NCI-H2107 treated with DMSO at 0.1 percent for 48 hours (cell line): ENCODE data around the gene PHKA2.
"Not testable (repeated sequence)": the region's sequence is repeated elsewhere in the genome, so short reads cannot be mapped to it uniquely, and the experiment has no call there.

Source experiments
- DNase-seq: peaks from one replicate; lab custom pipeline; 2025; ENCODE audit not compliant: unreplicated experiment; lab: John Stamatoyannopoulos, UW

The PHKA2 gene

GRCh38 chrX:18983666-18984380 lies at the start of gene PHKA2:
TSS of gene PHKA2 (minus strand) at chrX:18984114. CDS start at chrX:18983932, 182 bp downstream.
- DNase-seq, result no peak

DNA sequence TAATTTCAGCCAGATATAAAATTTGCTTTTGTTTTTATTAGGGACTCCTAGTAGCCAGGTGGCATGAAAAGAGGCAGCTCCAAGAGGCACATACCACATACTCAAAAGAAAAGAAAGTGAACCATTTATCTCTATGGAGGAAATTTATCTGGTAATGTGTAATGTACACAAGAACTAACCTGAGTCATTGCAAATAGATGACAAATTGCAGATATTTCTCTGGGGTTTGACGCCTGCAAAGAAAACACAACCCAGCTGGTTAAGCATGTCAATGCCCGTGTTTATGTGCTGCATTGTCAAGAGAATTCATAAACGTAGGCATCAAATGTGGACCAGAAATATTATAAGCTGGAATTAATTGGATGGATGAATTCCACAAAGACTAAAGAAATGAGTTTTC lies 46.9 kb upstream of the PHKA2 start:
- no peak for DNase-seq

DNA sequence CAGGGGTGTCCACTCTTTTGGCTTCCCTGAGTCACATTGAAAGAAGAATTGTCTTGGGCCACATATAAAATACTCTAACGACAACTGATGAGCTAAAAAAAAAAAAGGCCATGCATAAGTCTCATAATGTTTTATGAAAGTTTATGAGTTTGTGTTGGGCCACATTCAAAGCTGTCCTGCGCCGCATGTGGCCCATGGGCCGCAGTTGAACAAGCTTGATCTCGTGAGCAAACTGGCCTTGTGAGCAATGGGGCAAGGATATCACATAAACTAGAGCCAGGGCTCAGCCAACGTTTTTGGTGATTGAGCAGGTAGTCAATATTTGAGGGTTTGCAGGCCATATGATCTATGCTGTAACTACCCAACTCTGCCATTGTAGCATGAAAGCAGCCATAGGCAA lies 44.6 kb upstream of the PHKA2 start:
- DNase-seq, result no peak

DNA sequence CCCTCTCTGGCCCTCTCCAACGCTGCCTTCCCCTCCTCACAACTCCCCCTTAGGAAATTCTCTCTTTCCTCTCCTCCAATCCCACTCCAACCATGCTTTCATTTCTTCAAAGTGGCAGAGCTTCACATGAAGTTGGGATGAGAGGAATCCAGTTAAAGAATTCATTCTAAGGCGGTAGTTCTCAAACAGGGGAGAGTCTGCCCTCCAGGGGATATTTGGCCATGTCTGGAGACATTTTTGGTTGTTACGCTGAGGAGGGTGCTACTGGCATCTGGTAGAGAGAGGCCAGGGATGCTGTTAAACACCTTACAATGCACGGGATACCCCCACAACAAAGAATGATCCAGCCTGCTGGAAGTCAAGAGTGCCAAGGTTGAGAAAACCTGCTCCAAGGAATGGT lies 40.5 kb upstream of the PHKA2 start:
- DNase-seq, result no peak

- DNase-seq, result no peak
Measured at GRCh38 chrX:19019996-19020395, 36.1 kb upstream of the PHKA2 start.

DNA sequence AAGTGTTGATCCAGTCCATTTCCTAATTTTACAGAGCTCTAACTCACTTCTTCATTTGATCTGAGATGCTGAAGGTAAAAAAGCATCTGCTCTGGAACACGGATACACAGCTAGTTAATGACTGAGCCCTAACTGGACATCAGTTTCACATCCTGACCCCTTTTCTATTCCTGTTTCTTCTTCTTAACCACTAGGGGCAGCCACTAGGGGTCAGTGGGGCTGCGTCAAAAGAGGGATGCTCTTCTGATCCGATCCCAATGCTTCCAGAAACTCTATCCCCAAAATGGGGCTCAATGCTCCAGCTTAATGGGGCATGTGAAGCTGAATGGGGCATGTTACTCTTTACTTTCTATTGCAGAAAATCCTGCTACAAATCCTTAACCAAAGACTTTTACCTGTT lies 33.4 kb upstream of the PHKA2 start:
- DNase-seq, result peak; percentile 1

DNA sequence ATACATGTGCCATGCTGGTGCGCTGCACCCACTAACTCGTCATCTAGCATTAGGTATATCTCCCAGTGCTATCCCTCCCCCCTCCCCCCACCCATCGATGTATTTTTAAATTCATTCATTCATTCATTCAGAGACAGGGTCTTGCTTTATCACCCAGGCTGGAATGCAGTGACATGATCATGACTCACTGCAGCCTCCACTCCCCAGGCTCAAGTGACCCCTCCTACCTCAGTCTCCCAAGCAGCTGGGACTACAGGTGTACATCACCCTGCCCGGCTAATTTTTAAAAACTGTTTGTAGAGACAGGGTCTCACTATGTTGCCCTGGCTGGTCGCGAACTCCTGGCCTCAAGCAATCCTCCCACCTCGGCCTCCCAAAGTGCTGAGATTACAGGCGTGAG lies 32.7 kb upstream of the PHKA2 start:
- not testable (repeated sequence) for DNase-seq

- DNase-seq, result no peak
Measured at GRCh38 chrX:19007868-19008267, 24.0 kb upstream of the PHKA2 start.

DNA sequence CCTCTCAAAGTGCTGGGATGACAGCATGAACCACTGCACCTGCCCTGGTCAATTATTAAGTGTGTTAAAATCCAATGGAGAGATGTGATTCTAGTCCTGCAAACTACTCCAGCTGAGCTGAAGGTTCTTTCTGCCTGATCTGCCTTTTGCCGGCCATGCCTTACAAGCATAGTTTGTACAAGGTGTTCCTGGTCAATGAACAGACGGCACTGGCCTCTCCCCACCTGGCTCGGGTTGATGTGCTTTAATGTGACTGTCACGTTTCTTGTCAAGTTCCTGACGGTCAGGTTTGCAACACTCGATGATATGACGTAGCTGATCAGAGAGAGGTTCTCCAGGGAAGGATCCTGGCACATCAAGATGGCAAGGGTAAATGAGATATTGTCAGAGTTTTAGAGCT lies 23.1 kb upstream of the PHKA2 start:
- DNase-seq, result no peak

DNA sequence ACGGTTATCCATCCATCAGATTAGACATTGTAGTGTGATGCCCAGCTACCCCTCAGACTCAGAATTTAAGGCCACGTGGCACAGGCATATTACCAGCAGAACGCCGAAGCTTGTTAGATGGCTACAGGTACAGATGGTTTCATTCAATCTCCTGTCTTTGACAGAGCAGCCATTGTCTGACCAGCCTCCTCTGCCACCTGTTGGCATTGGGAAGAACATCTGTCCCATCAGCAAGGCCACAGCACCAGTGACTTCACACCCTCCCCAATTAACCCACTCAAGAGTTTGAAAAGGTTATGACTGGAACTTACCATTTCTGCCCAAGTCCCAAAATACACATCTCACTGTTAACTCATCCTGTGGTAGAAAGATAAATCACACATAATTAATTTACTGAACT lies 22.0 kb upstream of the PHKA2 start:
- no peak for DNase-seq

DNA sequence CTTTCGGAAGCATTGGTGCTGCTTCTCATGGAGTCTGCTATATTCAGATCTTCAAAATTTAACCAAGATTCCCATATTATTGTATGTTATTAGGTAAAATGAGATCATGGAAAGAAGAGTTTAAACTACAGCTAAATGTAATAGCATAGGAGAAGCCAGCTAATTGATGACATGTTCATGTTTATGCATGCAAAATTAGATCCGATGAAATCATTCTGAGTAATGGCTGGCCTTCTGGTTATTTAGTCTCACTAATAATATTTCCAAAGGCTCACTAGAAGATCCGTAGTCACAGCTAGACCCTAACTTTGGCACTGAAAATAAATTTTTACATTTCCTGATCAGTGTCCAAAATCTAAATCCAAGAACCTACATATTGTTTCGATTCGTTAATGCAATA lies 19.8 kb upstream of the PHKA2 start:
- no peak for DNase-seq

DNA sequence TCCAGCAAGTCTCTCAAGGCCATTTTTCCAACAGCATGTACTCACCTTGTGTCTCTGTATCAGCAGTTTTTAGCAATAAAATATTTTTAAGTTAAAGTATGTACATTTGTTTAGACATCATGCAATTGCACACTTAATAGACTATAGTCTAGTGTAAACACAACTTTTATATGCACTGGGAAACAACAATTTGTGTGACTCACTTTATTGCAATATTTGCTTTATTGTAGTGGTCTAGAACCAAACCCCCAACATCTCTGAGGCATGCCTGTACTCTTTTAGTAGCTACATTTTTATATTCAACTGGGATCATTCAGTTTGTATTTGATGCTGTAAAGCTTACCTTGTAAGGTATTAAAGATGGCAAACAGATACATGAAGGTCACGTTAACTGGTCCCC lies 14.7 kb upstream of the PHKA2 start:
- no peak for DNase-seq

GRCh38 chrX:18997916-18998315 lies 14.0 kb upstream of the PHKA2 start:
- no peak for DNase-seq

- DNase-seq, result no peak
Measured at GRCh38 chrX:18996536-18996935, 12.6 kb upstream of the PHKA2 start.

DNA sequence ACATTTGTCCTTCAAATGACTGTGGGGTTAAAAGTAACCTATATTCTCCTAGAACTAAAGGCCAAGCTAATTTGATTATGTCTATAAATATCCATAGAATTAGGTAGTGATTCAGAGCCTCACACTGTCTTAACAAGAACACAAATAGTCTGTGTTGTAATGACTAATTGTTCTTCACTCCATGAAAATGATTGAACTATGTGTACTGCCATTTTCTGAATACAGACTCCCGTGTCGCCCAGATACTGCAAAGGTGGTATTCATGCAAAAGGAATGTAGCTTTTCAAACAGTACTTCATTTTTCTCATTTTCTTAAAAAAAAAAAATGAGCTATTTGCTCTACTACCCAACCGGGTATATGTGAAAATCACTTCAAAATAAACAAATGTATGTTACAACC lies 11.3 kb upstream of the PHKA2 start:
- DNase-seq, result no peak

DNA sequence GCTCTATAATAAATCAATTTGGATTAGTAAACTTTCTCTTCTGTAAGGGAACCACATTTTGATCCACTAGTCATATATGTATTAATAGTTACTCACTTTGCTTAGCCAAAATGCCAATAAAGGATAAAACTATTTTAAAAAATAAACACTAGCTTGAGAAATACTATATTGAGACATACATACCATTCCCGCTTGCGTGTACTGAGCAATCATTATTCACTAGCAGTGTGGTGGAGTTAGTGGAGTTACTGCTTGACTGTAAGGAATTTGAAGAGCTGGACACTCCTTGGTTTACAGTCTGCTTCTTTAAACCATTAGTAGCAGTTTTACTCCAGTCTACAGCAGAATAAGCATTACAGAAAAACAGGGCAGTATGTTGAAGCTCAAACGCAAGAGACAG lies 10.8 kb upstream of the PHKA2 start:
- DNase-seq, result no peak

DNA sequence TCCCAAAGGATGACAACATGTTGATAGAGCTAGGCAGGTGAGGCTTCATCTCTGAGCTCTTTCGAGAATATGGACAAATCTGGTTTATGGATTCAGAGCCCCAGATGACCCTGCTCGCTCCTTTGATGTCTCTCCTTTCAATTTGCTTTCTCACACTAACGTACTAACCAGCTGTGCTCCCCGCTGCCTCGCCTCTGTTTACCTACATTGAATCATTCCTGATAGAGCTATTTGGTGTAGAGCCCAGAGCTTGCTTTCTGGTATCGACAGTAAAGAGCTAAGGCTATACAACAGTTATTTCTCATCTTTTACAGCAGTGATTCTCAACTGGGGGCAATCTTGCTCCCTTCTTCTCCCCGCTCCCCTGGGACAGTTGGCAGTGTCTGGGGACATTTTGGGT lies 8.9 kb upstream of the PHKA2 start:
- no peak for DNase-seq

- DNase-seq, result no peak
Measured at GRCh38 chrX:18985186-18985435, 1.2 kb upstream of the PHKA2 start.

DNA sequence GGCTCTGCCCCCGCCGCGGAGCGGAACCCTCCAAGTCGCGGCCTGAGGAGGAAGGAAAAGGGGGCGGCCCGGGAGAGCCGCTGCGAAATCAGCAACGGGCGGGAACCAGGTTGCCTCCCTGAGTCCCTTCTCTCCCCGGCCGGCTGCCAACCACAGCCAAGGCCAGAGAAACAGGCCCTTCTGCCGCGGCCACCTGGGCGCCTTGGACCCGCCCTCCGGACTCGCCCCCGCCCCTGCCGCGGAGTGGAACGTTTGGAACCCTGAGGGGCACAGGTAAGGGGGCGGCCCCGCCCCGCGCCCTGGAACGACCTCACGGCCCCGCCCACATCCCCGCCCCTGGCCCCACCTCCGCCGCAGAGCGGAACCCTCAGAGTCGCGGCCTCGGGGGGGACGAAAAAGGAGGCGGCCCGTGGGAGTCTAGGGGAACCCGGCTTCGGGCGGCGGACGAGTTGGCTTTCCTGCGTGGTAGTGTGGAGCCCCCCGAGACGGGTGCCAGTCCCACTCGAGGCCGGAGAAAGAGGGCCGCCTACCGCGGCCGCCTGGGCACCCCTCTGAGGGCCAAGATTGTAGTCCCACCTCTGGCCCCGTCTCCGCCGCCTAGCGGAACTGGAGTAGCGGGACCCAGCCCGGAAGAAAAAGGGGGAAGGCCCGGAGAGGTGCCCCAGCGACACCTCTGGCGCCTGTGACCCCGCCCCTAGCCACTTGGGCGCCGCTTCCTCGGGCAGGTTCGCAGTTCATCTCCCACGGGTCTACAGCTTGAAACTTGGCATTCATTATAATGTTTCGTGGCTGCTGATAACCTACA lies 669 bp upstream of the PHKA2 start:
- peak; percentile 84 for DNase-seq

DNA sequence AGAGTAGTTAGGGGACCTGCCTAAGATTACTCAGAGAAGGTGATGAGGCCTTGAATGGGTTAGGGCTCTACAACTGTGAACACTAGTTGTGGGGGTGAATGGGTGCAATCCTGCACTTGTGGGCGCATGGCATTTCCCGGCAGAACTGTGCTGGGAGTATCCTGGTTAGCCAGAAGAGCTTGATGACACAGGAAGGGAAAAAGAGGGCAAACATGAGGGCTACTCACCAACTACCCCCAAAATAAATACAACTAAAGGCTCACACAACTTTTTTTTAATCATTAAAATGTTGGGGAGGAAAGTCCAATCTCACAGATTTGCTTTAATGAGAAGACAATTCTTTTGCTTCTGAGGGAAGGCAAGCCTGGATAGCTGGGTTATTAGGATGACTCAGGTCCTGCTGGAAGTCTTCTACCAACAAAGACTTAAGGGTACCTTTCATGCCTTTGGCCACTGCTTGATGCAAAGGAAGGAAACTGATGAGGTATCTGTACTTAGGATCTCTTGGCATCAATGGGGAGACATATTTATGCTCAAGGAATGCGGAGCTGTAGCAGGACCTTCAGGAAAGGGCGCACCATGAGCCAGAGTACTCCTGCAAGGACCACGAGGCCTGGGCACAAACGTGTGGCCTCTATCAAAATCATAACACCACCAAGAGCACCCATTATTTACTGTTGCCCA lies 2.6 kb downstream of the PHKA2 start:
- no peak for DNase-seq

GRCh38 chrX:18980262-18980661 lies 3.7 kb downstream of the PHKA2 start:
- DNase-seq, result not testable (repeated sequence)

DNA sequence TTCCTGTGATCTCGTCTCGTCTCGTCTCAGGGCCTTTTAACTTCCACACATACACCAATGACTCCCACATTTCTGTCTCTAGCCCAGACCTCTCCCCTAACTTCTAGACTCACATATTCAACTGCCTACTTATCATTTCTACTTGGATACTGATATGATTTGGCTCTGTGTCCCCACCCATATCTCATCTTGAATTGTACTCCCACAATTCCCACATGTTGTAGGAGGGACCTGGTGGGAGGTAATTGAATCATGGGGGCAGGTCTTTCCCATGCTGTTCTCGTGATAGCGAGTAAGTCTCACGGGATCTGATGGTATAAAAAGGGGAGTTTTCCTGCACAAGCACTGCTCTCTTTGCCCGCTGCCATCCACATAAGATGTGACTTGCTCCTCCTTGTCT lies 8.9 kb downstream of the PHKA2 start:
- no peak for DNase-seq
